DMS 273 treated with DMSO at 0.1 percent for 48 hours (cell line): ENCODE results near the gene NEDD4L.
A peak's percentile ranks its signal among the peaks of the same experiment; 100 is the strongest.

Experiments used
- DNase-seq: peaks from one replicate; lab custom pipeline; 2025; lab: John Stamatoyannopoulos, UW

The NEDD4L gene

GRCh38 chr18:58095222-58095621 lies 51.2 kb downstream of the NEDD4L start:
- DNase-seq: peak; percentile 76

GRCh38 chr18:58095655-58096054 lies 51.6 kb downstream of the NEDD4L start:
- DNase-seq: no peak

DNA sequence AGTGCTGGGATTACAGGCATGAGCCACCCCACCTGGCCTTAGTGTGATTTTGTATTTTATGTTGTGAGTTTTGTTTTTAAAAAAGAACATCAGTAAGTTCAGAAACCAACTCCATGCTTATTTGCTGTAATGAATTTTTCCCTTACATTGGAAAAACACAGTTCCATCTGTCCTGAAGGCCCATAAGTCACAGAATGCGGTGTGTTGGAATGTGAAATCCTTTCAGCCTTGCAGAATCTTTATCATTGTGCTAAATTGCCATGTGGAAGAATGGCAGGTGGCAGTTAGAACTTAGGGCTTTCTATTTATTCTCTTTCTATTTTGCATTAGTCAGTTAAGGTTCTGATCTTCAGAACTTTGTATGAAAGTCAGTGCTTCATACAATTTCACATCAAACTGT lies 52.6 kb downstream of the NEDD4L start:
- DNase-seq: no peak

- DNase-seq: peak; percentile 44
Measured at GRCh38 chr18:58097121-58097906, 53.3 kb downstream of the NEDD4L start.

DNA sequence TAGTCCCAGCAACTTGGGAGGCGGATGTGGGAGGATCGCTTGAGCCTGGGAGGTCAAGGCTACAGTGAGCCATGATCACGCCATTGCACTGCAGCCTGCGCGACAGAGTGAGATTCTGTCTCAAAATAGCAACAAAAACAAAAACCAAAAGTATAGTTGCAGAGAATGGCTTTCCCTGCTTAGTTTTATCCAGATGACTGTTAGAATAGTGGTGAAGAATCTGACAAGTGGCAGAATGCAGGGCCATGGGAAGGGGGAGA lies 53.8 kb downstream of the NEDD4L start:
- no peak for DNase-seq

DNA sequence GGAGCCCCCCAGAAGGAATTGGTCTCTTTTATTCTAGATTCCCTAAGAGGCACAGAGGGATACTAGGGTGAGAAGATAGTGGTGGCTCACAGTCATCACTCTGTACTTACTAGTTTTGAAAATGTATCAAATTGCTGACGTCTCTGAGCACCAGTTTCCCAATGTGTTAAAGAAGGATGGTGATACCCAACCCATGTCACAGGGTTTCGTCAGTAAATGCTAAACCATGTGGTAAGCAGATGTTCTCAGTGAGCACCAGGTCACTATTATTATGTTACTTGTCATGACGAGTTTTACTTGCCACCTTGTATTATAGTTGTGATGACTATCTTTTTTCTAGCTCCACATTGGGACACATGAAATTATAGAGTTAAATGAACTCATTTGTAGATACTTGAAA lies 54.7 kb downstream of the NEDD4L start:
- no peak for DNase-seq

GRCh38 chr18:58100154-58100553 lies 56.1 kb downstream of the NEDD4L start:
- no peak for DNase-seq

DNA sequence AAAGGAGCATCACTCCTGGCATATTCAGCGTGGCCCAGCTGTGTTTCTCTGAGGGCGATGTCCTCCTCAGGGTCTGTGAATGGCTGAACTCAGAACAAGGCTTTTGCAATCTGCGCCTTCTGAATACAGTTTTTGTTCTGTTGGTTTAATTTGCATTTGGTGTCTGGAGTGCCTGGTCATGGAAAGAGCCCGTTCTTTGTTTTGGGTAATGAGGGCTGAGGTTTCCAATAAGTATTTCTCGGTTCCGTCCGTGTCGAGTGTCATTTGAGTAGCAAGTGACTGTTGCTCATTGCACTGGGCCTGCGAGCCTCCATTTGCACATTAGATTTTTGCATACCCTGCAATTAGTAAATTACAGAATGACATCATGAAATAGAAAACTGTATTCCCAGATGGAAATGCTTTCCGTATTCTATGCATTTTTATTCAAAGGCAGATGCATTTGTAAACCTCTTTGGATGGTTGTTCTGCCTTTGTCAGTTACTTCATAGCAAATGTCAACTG lies 57.3 kb downstream of the NEDD4L start:
- DNase-seq: no peak

DNA sequence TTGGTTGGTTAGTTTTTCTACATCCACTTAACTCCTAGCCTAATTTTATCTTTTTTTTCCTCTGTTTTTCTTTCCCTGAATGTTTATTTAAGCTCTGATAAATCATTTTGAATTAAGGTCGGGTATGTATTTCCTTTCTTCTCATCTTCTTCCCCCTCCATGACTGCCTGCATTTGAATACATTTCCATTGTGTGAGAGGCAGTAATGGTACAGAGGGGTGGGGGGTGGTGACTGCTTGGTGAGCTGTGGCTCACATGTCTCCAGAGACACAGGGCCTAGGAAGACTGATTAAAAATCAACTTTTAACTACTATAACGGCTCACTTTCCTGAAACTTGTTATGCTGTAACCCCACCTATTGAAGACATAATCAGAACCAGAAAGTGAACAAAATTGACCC lies 58.0 kb downstream of the NEDD4L start:
- DNase-seq: no peak

- no peak for DNase-seq
Measured at GRCh38 chr18:58102875-58103274, 58.8 kb downstream of the NEDD4L start.

GRCh38 chr18:58103339-58103985 lies 59.4 kb downstream of the NEDD4L start:
- peak; percentile 17 for DNase-seq

DNA sequence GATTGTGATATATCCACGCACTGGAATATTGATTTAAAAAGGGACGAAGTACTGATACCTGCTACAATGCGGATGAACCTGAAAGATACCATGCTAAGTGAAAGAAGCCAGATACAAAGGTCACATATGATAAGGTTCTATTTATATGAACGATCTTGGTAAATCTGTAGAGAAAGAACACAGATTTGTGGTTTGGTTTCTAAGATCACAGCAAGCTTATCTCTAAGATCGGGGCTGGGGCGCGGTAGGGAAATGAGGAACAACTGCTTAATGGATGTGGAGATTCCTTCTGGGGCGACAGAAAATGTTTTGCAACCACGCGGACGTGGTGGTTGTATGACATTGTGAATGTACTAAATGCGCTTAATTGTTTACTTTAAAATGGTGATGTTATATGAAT lies 60.1 kb downstream of the NEDD4L start:
- no peak for DNase-seq

GRCh38 chr18:58105206-58105887 lies 61.3 kb downstream of the NEDD4L start:
- no peak for DNase-seq

GRCh38 chr18:58105888-58106260 lies 61.8 kb downstream of the NEDD4L start:
- peak; percentile 86 for DNase-seq

- DNase-seq: no peak
Measured at GRCh38 chr18:58106289-58107070, 62.5 kb downstream of the NEDD4L start.

GRCh38 chr18:58109256-58109655 lies 65.2 kb downstream of the NEDD4L start:
- no peak for DNase-seq

GRCh38 chr18:58110398-58110797 lies 66.4 kb downstream of the NEDD4L start:
- DNase-seq: no peak

DNA sequence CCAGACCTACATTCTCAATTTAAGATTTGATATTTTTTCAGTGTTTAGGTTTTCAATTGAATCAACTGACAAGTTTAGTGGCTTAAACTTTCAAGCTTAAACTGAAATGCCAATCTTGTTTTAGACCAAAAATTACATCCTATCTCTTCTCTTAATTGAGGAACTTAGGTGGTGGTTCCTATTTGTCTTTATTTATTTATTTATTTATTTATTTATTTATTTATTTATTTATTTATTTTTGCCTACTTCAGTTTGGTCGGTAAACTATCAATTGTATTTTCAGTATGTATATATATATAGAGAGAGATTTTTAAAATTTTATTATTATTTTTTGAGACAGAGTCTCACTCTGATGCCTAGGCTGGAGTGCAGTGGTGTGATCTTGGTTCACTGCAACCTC lies 68.1 kb downstream of the NEDD4L start:
- no peak for DNase-seq

- no peak for DNase-seq
Measured at GRCh38 chr18:58113337-58113736, 69.3 kb downstream of the NEDD4L start.

DNA sequence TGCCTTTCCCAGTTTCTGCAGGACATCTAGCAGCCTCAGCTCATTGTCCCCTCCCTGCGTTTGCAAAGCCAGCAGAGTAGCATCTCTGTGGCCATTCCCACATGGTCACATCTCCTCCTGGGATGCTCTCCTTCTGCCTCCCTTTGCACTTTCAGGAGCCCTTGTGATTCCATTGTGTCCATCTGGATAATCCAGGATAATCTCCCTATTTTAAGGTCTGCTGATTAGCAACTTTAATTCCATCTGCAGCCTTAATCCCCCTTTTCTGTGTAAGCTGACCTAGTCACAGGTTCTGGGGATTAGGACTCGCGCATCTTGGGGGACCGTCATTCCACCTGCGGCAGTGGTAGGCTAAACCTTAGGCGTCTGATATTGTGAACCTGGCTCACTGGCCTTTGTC lies 70.7 kb downstream of the NEDD4L start:
- no peak for DNase-seq

DNA sequence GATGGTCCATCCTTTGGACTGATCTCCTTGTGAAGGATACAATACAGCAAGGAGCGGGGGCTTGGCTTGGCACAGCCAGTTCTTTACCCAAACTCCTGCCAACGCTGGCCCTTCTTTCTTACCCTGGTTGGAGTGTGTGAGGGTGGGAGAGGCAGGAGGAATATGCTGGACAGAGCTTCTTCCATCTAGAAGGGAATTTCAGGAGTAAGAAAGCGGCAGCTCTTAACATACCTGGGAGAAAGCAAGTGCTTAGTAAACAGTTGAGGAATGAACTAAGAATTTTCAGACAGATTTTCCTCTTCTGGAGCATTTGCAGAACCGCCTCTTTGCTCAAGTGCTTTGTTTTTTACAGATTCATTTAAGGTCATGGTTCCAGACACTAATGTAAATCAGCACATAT lies 72.8 kb downstream of the NEDD4L start:
- DNase-seq: no peak

DNA sequence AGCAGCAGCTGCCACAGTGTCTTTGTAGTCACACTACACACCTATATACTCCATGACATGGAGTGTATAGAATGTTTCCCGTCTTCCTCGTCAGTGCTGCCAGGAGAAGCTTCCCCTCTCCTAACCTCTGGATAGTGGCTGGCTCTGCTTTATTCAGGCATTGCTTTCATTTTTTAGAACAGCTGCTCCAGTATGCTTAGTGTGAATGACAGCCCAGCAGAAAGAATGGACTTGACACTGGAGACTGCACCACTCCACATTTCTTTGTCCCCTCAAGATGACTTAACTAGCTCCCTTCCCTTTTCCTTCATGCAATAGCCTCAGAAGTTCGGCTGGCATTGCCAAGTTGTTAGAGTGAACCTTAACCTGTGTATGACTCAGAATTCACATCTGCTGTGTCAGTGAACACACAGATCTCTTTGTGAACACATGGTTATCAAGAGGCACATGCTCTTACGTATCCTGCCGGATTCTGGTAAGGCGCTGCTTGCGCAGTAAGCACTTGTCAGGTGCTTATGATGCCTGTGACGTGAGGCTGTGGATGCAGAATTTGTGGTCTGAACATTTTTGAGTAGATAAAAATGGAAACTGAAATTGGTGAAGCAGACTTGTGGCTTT lies 73.9 kb downstream of the NEDD4L start:
- peak; percentile 44 for DNase-seq
